Heart right ventricle (tissue), 16 donors: ENCODE measurements around the gene EFCAB14. TPM values are rescaled to one million over a fixed set of nuclear protein-coding genes. Genes with fewer than 3 reads are reported as not detected.
"Not testable (repeated sequence)": the region's sequence is repeated elsewhere in the genome, so short reads cannot be mapped to it uniquely, and the experiment has no call there.

Source experiments
- ATAC-seq, 8 donors: fragments of 200-7000 bp; cut with Tn5 transposase; one replicate each; pipeline ENCODE4 v1.9.1; 2020; ENCODE audit warnings: mild to moderate bottlenecking in 8 of 8, moderate library complexity in 8 of 8, moderate number of reproducible peaks in 1 of 8
- DNase-seq, 2 donors: peaks; one replicate each; pipeline ENCODE4 v3.0.0-alpha.2; 2020
- H3K27ac ChIP-seq, 10 donors: fragments of 200-600 bp; sonication (generic) in 2 of 10; one replicate each; pipeline versions ENCODE4 v1.5.0 to v1.8.0; 2020 to 2022; ENCODE audit warnings: mild to moderate bottlenecking in 3 of 10
- H3K27me3 ChIP-seq, 7 donors: fragments of 200-600 bp; one replicate each; pipeline ENCODE4 v1.8.0; 2021 to 2022; ENCODE audit warnings: mild to moderate bottlenecking in 2 of 7
- H3K36me3 ChIP-seq, 9 donors: fragments of 200-600 bp; sonication (generic) in 1 of 9; one replicate each; pipeline versions ENCODE4 v1.5.0 to v1.8.0; 2020 to 2022; ENCODE audit warnings: mild to moderate bottlenecking in 2 of 9
- H3K4me1 ChIP-seq, 9 donors: fragments of 200-600 bp; sonication (generic) in 1 of 9; one replicate each; pipeline versions ENCODE4 v1.5.0 to v1.8.0; 2020 to 2022; ENCODE audit warnings: mild to moderate bottlenecking in 4 of 9
- H3K4me3 ChIP-seq, 10 donors: fragments of 200-600 bp; sonication (generic) in 2 of 10; one replicate each; pipeline versions ENCODE4 v1.5.0 to v1.8.0; 2020 to 2022; ENCODE audit warnings: mild to moderate bottlenecking in 7 of 10, moderate library complexity in 2 of 10
- H3K9me3 ChIP-seq, 11 donors: fragments of 200-600 bp in 10 of 11; sonication (generic) in 2 of 11; one replicate each; pipeline versions ENCODE4 v1.5.0 to v1.8.0; 2013 to 2022; ENCODE audit warnings: mild to moderate bottlenecking in 2 of 11, control low read depth in 1 of 11, moderate library complexity in 1 of 11
- WGBS, 2 donors: extraction: QIAGEN DNeasy Blood & Tissue Kit; methylation state at CpG; one replicate each; pipeline ENCODE4 v1.1.7; 2013; ENCODE audit warnings: inconsistent platforms in 1 of 2; 5-methylcytosine and 5-hydroxymethylcytosine counted together
- intact Hi-C, 10 donors: fragments of 100-400 bp; cut with DNase I; formaldehyde crosslinking; loops; one replicate each; pipeline versions ENCODE4 v1.11.1 to v1.14.2; 2022
- polyA plus RNA-seq, 2 donors: library from polyadenylated mRNA; stranded (reverse); fragments of 200-250 nt; gene quantifications; one replicate each; pipeline ENCODE4 v1.2.3, GENCODE V29; 2013
- total RNA-seq, 10 donors: library from RNA; stranded (reverse); fragmentation: NEBNext Ultra II Directional in 3 of 10; extraction: Animal tissue kit (Norgen Biotek cat#: 25700) in 3 of 10; gene quantifications; one replicate each; pipeline versions ENCODE4 v1.2.1 to v1.2.4, GENCODE V29; 2021 to 2023
- TF ChIP-seq, protein P1 (sequence below), 9 donors: fragments of 200-600 bp; sonication (generic) in 2 of 9; IDR thresholded peaks; one replicate each; pipeline versions ENCODE4 v1.5.0 to v1.8.0; 2021 to 2022; ENCODE audit warnings: antibody characterized with exemption in 9 of 9, mild to moderate bottlenecking in 5 of 9, moderate library complexity in 1 of 9
- donor health status: Arrhythmogenic right ventricular cardiomyopathy.
- donor health status: ischemic (EF 13 %, LVEDD 7.1; RV severe dilation, severe dysfunction).
- donor health status: healthy with polysubstance abuse.
- donor health status: DM: no; HTN: yes; CAD: no.
- donor health status: DM: no; HTN: no; CAD: no.
- donor health status: ischemic (EF 25% LVEDD 6.9; RV normal size, moderate dysfunction).
- donor health status: ischemic (EF 25% LVEDD 5.7; RV mildly dilated, moderate dysfunction).
- donor health status: healthy.
- donor health status: DM: yes; HTN: yes; CAD: no.
- donor health status: Ischemic cardiomyopathy.
- donor health status: ischemic (EF 35%, LVEDD 5.7; RV mildly dilated, moderate dysfunction).
- donor health status: nonischemic (EF 11% LVEDD 7.7; RV severe dilation, severe dysfunction).
- donor health status: DM: yes; HTN: yes; CAD: no.
- donor health status: PGD.
- donor health status: ischemic (EF 29% LVEDD 5.4; RV normal size, mild dysfunction).
- donor health status: nonischemic (EF 23%, LVEDD 6.1; RV moderate dilation, normal function).

Gene EFCAB14
- total and polyA plus RNA-seq, 12 donors = 11.0 to 74.5 (median 59.9) TPM

DNA sequence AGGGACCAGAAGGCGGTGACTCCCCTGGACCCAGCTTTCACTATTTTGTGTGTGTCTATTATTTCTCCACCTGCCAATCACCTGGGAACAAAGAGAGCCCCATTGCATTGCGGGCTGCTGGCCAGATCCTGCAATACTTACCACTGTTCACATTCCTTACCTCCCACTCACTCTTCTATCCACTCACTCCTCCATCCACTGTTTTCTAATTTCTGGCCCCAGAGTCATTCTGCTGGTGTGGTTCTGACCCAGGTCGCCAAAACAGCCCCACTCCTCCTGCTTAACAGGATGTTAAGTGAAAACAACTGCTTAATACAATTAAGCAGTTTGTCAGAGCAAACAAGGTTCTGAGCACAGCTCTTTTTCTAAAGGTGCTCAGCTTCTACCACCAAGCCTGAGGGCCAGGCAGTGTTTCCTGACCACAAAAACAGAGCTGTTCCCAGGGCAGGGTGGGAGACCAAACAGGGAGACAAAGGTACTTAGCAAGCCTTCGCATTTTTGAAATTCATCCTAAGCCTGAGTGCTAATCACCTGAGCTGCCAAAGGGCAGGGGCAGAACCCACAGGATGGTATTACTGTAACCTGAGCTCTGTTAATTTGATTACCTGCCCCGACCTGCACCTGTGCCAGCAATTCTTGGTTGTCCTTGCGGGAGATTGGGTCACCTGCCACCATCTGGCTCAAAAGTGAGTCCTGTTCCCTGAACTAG lies 38.5 kb upstream of the EFCAB14 start:
- DNase-seq (no peak), ATAC-seq (peak in 1 of 8 donors; percentile 60)
- Histone ChIP-seq H3K36me3 (no peaks in the 10 kb centered on the region), H3K4me1 (no peaks in the 10 kb centered on the region), H3K9me3 (peaks cover 0 to 2% (median 0%) of the 10 kb centered on the region in 11 donors), H3K27ac (no peak overlapping the region), H3K27me3 (peaks cover 0 to 23% (median 3%) of the 10 kb centered on the region in 7 donors), H3K4me3 (no peak overlapping the region)
- TF ChIP-seq, protein P1, sequence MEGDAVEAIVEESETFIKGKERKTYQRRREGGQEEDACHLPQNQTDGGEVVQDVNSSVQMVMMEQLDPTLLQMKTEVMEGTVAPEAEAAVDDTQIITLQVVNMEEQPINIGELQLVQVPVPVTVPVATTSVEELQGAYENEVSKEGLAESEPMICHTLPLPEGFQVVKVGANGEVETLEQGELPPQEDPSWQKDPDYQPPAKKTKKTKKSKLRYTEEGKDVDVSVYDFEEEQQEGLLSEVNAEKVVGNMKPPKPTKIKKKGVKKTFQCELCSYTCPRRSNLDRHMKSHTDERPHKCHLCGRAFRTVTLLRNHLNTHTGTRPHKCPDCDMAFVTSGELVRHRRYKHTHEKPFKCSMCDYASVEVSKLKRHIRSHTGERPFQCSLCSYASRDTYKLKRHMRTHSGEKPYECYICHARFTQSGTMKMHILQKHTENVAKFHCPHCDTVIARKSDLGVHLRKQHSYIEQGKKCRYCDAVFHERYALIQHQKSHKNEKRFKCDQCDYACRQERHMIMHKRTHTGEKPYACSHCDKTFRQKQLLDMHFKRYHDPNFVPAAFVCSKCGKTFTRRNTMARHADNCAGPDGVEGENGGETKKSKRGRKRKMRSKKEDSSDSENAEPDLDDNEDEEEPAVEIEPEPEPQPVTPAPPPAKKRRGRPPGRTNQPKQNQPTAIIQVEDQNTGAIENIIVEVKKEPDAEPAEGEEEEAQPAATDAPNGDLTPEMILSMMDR (IDR thresholded peaks at IDR 0.05) = no peak
- intact Hi-C loops = loop anchor here in 1 of 10 donors (10.0 kb wide), 1 partner anchor 107 kb away; no protein-coding TSS in a partner anchor
- WGBS, 2 donors = 45 to 57% methylated on average over 6 of the region's 6 CpGs

DNA sequence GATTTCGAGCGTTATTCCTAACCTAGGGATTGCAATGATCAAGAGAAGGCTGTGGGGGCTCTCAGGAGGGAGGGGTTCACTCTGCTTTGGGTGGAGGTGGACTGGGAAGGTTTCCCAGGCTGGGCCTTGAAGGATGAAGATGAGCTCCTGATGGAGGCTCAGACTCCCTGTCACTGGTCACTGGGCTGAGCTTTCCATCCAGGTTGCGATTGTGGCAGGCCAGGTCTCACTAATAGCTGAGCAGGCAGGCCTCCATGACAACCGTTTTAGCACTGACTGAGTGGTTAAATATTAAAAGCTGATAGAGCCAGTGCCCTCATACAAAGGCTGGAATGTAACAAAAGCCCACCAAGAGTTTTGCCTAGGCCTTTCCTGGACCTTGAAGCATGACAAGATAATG lies 36.2 kb upstream of the EFCAB14 start:
- DNase-seq = no peak
- intact Hi-C loops = loop anchor here in 1 of 10 donors (10.0 kb wide), 1 partner anchor 110 kb away; no protein-coding TSS in a partner anchor

DNA sequence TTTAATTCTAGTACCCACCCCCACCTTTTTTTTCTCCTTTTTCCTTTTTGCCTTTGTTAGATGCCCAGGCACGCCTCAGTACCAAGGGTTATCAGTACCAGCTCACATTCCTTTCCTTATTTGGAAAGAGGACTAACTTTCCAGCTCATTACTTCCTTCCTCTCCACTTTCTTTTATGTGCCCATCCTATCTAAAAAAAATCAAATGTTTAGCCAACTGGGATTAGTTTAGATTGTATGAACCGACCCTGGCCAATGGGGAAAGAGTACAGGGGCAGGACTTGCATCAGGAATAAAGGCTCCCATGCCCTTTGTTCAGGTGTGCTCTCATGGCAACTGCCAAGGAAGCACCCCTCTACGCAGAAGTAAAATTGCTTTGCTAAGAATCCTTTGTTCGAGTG lies 35.8 kb upstream of the EFCAB14 start:
- 62 to 65% methylated on average over 4 of the region's 4 CpGs for WGBS, 2 donors
- intact Hi-C loops = loop anchor here in 1 of 10 donors (10.0 kb wide), 1 partner anchor 110 kb away; no protein-coding TSS in a partner anchor
- not testable (repeated sequence) for H3K4me3 ChIP-seq, H3K9me3 ChIP-seq, DNase-seq, ATAC-seq, H3K36me3 ChIP-seq, H3K4me1 ChIP-seq, H3K27ac ChIP-seq
- H3K27me3 ChIP-seq = peaks cover 0 to 12% (median 3%) of the 10 kb centered on the region in 7 donors

More for the DNA sequence above, 36.2 kb upstream of the EFCAB14 start:
- 85 to 91% methylated on average over 4 of the region's 4 CpGs for WGBS, 2 donors
- Histone ChIP-seq H3K9me3 (no peaks in the 10 kb centered on the region), H3K27me3 (peaks cover 0 to 13% (median 3%) of the 10 kb centered on the region in 7 donors), H3K4me3 (no peak overlapping the region), H3K27ac (no peak overlapping the region), H3K36me3 (no peaks in the 10 kb centered on the region), H3K4me1 (no peaks in the 10 kb centered on the region)
- ATAC-seq = no peak
- TF ChIP-seq, protein P1 (IDR thresholded peaks at IDR 0.05) = no peak

DNA sequence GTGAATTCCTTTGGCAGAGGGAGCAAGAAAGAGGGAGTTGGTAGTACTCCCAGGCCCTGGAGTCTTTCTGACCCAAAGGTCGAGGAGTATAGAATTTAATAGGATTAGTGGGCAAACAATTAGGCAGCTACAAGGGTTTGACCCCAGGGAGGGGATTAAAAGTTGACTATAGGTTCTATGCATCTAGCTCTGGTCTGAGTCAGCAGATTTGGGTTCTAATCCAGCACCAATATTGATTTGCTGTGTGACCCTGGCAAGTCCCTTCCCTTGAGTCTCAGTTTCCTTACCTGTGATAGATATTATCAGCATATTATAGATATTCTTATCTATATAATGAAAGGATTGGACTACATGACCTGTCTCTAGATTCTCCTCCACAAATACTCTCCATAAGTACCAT lies 35.1 kb upstream of the EFCAB14 start:
- TF ChIP-seq, protein P1 (IDR thresholded peaks at IDR 0.05) = no peak
- H3K4me1 ChIP-seq = no peaks in the 10 kb centered on the region
- WGBS, 2 donors = 61 to 68% methylated on average over 1 of the region's 1 CpG
- no peak overlapping the region for H3K4me3 ChIP-seq
- DNase-seq = no peak
- no peak for ATAC-seq
- H3K9me3 ChIP-seq = no peaks in the 10 kb centered on the region
- intact Hi-C loops = loop anchor here in 1 of 10 donors (10.0 kb wide), 1 partner anchor 111 kb away; no protein-coding TSS in a partner anchor
- H3K36me3 ChIP-seq = no peaks in the 10 kb centered on the region
- H3K27me3 ChIP-seq = peaks cover 0 to 14% (median 2%) of the 10 kb centered on the region in 7 donors
- no peak overlapping the region for H3K27ac ChIP-seq
